ENCODE data around the gene UBE2E2. TPM values are rescaled to one million over a fixed set of nuclear protein-coding genes. Genes with fewer than 3 reads are reported as not detected.

Gene UBE2E2
- total and polyA plus RNA-seq, 2 of the 13 experiments (the other 11 are each of a cell fraction or from before 2014, with no cell fraction given) = 0.77 to 1.5 TPM

DNA sequence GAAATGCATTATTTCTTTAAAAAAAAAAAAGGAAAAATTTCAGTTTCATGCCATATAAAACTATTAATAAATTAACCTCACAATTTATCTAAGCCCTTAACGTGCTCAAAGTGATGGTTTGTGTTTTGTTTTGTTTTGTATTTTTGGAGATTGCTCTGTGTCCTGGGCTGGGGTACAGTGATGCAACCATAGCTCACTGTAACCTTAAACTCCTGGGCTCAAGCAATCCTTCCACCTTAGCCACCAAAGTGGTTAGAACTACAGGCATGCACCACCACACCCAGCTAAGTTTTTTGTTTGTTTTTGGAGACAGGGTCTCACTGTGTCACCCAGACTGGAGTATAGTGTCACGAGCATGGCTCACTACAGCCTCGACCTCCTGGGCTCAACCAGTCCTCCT, 180.7 kb downstream of the UBE2E2 start (continued):
- TF ChIP-seq, protein P1, sequence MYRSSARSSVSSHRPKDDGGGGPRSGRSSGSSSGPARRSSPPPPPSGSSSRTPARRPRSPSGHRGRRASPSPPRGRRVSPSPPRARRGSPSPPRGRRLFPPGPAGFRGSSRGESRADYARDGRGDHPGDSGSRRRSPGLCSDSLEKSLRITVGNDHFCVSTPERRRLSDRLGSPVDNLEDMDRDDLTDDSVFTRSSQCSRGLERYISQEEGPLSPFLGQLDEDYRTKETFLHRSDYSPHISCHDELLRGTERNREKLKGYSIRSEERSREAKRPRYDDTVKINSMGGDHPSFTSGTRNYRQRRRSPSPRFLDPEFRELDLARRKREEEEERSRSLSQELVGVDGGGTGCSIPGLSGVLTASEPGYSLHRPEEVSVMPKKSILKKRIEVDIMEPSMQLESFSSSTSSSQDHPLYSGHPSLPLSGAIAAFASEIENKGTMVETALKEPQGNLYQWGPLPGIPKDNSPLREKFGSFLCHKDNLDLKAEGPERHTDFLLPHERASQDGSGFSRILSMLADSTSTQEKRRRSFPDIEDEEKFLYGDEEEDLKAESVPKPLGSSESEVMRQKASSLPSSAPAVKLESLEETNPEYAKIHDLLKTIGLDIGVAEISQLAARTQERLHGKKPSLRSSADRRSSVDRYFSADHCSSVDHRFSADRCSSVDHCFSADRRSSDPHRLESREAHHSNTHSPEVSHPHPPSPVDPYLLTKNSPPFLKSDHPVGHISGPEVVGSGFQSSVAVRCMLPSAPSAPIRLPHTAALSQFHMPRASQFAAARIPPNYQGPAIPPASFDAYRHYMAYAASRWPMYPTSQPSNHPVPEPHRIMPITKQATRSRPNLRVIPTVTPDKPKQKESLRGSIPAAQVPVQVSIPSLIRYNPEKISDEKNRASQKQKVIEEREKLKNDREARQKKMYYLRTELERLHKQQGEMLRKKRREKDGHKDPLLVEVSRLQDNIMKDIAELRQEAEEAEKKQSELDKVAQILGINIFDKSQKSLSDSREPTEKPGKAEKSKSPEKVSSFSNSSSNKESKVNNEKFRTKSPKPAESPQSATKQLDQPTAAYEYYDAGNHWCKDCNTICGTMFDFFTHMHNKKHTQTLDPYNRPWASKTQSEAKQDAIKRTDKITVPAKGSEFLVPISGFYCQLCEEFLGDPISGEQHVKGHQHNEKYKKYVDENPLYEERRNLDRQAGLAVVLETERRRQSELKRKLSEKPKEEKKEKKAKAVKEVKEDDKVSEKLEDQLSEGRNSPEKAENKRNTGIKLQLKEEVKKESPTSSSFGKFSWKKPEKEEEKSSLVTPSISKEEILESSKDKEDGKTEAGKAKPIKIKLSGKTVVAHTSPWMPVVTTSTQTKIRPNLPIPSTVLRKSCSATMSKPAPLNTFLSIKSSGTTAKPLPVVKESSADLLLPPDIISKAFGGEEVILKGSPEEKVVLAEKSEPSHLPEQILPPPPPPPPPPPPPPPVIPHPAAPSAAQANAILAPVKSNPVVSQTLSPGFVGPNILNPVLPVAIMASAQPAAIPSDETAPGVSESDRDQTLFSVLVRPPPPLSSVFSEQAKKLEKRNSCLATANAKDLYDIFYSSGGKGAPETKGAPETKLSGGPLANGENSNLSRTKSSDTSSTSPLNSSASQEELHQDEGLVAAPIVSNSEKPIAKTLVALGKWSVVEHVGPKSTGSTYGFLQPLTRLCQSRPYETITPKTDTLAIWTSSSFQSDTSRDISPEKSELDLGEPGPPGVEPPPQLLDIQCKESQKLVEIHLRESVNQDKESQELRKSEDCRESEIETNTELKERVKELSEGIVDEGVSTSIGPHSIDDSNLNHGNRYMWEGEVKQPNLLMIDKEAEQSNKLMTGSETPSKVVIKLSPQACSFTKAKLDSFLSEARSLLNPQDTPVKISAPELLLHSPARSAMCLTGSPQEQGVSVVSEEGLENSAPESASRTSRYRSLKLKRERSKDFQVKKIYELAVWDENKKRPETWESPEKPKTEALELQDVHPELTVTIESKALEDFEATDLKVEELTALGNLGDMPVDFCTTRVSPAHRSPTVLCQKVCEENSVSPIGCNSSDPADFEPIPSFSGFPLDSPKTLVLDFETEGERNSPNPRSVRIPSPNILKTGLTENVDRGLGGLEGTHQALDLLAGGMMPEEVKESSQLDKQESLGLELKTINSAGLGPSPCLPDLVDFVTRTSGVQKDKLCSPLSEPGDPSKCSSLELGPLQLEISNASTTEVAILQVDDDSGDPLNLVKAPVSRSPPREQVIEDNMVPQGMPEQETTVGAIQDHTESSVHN (CRISPR knock-in tag; IDR thresholded peaks at IDR 0.05) = no peak
- no peak for TF ChIP-seq ARNT (IDR thresholded peaks at IDR 0.05)
- TF ChIP-seq, protein P2, sequence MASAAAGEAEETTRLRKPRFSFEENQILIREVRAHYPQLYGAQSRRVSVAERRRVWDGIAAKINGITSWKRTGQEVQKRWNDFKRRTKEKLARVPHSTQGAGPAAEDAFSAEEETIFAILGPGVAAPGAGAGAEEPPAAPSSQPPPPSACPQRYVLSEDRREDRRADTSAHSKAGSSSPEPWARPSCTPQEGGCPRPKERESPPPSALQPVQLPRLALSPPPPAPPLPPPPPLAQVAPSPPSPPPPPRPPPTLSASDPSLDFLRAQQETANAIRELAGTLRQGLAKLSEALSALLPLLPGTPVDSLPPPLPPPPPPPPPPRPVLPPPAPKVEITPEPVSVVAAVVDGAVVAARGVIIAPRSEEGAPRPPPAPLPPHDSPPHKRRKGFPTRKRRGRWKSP (CRISPR knock-in tag; IDR thresholded peaks at IDR 0.05) = no peak
- no peak for TF ChIP-seq ZNF564 (CRISPR knock-in tag; IDR thresholded peaks at IDR 0.05)
- TF ChIP-seq HNF4G (IDR thresholded peaks at IDR 0.05; ENCODE audit: borderline replicate concordance, low read depth, low read length) = no peak
- TF ChIP-seq HNF4G (CRISPR knock-in tag; IDR thresholded peaks at IDR 0.05; ENCODE audit: borderline replicate concordance, low read depth) = no peak
- TF ChIP-seq ZFP37 (CRISPR knock-in tag; IDR thresholded peaks at IDR 0.05; ENCODE audit: borderline replicate concordance) = no peak
- TF ChIP-seq HNRNPK (IDR thresholded peaks at IDR 0.05; ENCODE audit: low read depth, low read length, poor library complexity, severe bottlenecking) = no peak
- no peak for TF ChIP-seq KLF9 (CRISPR knock-in tag; IDR thresholded peaks at IDR 0.05; ENCODE audit: low read depth)
- no peak for TF ChIP-seq KLF11 (CRISPR knock-in tag; IDR thresholded peaks at IDR 0.05)
- TF ChIP-seq SIN3A (IDR thresholded peaks at IDR 0.05; ENCODE audit: borderline replicate concordance, low read depth, low read length) = no peak
- TF ChIP-seq ZFP36L1 (CRISPR knock-in tag; IDR thresholded peaks at IDR 0.05) = no peak
- TF ChIP-seq LCORL (IDR thresholded peaks at IDR 0.05) = no peak
- TF ChIP-seq LCORL (CRISPR knock-in tag; IDR thresholded peaks at IDR 0.05) = no peak
- TF ChIP-seq, protein P3, sequence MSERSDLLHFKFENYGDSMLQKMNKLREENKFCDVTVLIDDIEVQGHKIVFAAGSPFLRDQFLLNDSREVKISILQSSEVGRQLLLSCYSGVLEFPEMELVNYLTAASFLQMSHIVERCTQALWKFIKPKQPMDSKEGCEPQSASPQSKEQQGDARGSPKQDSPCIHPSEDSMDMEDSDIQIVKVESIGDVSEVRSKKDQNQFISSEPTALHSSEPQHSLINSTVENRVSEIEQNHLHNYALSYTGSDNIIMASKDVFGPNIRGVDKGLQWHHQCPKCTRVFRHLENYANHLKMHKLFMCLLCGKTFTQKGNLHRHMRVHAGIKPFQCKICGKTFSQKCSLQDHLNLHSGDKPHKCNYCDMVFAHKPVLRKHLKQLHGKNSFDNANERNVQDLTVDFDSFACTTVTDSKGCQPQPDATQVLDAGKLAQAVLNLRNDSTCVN (CRISPR knock-in tag; IDR thresholded peaks at IDR 0.05; ENCODE audit: borderline replicate concordance) = no peak
- no peak for TF ChIP-seq JUNB (CRISPR knock-in tag; IDR thresholded peaks at IDR 0.05; ENCODE audit: borderline replicate concordance)
- TF ChIP-seq ZFP62 (CRISPR knock-in tag; IDR thresholded peaks at IDR 0.05) = no peak
- TF ChIP-seq HOXA3 (CRISPR knock-in tag; IDR thresholded peaks at IDR 0.05) = no peak

Data from HepG2 (cell line).